ENCODE measurements around the gene TMEM219.
"Not testable (repeated sequence)": the region's sequence is repeated elsewhere in the genome, so short reads cannot be mapped to it uniquely, and the experiment has no call there.

The TMEM219 gene

DNA sequence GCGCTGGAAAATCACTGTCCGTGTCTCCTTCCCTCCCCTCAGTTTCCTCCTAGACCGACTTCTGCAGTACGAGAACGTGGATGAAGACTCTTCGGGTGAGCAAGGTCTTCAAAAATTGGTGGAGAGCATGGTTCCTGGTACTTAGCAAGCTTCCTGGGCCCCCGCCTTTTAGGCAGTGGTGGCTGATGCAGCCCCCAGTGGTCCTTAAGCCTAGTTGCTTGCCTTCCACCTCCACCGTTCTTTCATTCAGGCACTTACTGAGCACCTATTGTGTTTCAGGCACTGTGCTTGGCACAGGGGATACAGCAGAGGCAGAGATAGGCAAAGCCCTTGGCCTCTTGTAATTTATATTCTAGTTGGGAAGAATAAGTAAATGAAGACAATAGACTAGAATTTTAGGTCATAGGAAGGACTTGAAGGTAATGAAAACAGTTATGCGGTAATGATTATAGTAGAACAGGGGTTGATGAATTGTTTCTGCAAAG, 34.9 kb downstream of the TMEM219 start:
- DNase-seq, result no peak

DNA sequence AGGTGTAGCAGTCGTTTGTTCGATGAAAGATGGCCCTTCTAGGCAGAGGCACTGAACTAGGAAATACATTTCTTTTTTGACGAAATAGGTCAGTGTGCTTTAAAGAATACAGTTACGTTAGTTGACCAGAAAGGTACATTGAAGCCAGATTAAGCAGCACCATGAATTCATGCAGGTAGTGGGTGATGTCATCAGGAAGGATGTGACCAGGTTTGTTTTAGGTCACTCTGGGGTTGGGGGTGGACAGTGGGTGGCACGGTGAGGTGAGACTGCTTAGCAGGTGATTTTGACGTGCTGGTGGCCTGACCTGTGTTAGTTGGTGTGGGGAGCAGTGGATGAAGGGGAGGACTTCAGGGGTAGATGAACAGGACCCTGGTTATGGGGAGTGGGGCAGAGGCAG, 37.7 kb downstream of the TMEM219 start:
- no peak for DNase-seq

DNA sequence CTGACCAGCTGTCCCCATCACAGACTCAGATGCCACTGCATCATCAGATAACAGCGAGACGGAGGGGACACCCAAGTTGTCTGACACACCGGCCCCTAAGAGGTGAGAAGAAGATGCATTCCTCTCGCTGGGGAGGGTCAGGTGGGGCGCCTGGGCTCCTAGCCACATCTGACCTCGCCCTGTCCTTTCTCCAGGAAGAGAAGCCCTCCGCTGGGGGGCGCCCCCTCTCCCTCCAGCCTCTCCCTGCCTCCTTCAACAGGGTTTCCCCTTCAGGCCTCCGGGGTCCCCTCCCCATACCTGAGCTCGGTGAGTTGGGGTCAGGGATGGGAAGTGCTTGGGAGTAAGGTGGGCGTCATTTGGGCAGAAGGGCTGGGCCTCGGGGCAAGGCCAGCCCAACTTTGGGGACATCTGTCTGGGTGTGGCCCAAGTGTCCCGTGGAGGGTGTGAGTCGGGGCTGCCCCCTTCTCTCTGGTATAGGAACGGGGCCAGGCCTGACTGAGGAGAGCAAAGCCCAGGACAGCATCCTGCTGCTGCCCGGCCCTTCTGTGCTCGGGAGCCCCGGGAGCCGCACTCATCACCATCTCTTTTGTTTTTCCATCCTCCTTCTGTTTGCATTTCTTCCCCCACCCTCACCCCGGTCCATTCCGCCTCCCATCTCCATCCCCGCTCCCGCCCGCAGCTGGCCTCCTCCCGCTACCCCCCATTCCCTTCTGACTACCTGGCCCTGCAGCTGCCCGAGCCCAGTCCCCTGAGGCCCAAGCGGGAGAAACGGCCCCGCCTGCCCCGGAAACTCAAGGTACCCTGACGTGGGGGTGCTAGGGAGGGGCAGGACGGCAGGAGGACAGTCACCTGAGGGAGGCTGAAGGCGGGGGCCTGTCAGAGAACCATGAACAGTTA, 39.1 kb downstream of the TMEM219 start:
- no peak for DNase-seq

DNA sequence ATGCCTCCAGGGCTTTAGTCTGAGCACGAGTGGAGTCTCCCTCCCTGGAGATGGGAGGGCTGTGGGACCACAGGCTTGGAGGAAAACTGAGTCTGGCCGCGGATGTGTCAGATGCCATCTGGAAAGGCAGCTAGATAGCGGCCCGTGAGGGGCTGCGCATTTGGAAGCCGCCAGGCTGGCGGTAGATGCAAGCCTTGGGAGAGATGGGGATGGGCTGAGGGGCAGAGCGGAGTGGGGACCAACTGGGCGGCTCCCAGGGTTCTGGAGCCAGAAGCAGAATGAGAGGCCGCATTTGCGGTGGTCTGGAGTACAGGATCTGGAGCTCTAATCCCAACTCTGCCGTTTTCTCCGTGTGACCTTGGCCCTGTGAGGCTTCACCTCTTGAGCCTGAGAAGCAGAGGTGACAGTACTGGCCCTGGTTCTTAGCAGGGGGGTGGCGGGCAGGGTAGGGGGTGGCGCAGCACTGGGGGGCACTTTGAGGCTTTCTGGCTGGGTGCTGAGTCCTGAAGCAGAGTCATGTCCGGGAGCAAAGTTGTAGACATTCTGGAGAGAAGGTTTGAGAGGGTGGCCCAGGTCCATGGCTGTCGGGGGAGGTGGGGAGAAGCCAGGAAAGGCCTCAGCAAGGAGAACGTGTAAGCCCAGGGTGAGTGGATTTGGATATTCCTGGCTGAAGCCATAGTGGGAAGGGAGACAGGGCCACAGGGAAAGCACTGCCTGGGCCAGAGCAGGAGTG, 40.9 kb downstream of the TMEM219 start:
- no peak for DNase-seq

DNA sequence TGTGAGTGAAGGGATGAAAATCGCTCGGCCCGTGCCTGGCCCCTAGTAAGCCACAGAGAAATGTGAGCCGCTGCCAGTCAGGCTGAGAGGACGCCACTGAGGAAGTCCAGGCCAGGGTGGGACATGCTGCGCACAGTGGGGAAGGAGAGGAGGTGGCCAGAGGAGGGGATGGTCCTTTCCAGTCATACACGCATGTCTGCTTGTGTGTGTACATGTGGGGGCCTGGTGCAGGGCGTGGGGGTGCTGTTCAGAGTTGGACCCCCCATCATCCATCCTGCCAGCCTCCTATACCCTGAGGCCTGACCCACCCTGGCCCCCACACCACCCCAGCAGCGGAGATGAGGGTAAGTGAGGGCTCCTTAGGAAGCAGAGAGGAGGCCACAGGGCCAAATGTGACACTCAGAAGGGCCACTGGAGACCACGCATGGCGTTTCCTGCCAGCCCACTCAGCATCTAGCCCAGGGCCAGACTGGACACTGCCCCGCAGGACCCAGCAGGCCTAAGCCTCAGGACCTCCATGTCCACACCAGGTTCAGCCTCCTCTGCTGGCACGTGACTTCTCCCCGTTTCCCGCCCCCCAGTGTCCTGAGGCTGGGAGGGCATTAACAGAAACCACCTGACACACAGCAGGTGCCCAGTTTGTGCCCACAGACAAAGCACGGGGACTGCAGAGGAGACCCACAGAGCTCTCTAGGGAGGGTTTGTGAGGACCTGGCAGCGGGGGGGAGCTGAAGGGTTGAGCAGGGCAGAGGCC, 42.0 kb downstream of the TMEM219 start:
- no peak for DNase-seq

DNA sequence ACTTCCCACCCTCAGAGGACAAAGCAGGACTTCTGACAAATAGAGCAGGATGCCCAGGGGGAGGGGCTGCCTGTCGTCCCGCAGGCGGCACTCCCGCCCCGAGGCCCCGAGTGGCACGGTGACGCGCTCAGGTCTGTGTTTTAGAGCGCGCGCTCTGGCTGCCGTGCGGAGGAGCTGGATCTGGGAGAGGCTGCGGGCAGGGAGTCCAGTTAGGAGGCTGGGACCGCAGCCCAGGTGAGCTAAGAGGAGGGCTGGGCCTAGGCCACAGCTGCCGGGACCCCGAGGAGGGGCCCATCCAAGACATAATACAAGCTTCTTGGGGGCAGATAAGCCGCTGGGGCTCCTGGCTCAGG, 42.5 kb downstream of the TMEM219 start:
- DNase-seq, result no peak

DNA sequence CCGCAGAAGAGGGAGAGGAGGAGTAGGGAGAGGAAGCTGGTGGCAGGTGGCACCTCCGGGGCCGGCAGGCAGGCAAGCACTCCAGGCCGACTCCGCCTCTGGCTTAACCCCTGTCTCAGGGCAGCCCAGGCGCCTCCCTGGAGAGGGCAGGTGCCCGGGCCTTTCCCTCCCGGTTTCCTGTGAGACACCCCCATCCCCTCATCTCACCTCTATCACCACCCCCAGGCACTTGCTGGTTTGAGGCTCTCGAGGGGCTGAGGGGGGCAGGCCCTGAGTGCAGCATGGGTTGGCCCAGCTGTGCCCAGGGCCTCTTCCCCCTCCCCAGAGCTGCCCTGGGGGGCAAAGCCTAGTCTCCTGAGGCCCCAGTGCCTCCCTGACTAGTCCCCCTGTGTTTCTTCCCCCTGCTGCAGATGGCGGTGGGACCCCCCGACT, 42.9 kb downstream of the TMEM219 start:
- DNase-seq, result no peak

DNA sequence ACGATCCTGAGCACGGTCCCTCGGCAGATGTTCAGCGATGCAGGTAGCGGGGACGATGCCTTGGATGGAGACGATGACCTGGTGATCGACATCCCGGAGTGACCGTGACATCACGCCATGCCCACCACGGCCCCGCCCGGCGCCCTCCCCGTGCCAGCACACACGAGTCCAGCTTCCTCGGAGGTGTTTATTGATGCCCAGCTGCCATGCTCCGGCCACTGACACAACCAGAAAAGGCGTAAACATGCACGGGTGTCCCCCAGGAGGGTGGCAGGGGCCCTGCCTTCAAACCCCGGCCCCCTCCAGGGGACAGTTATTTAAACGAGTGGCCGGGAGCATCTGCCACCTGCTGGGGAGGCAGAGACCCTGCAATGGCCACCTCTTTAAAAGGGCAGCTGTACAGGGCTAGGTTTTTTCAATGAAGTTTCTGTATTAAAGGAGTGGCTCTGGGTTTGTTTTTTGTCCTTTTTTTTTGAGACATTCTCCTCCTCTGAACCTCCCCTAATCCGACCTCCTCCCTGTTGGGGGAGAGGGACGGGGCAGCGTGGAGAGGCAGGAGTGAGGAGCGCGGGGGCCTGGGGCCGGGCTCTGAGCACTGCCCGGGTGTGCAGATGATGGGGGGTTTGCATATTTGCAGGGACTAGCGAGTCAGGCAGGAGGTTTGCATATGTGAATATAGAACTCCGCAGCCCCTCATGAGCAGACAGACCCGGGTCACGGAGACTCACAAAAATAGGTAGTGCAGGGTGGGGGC, 43.6 kb downstream of the TMEM219 start:
- DNase-seq, result peak in 1 of 2 experiments; percentile 29

DNA sequence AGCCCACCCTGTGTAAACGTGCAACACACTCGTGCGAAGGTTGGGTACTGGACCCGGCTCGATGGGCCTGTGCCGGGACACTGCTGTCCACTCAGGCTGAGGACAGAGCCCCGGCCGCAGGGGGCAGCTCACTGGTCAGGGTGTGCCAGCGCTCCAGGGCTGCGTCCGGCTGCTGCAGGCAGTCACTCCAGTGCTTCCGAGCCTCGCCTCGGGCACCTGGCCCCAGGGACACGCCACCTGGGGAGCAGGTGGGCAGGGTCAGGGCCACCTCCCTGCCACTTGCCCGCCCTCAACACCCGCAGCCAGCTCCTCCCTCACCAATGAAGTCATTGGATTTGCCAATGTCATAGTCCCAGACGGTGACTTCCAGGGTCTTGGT, 44.2 kb downstream of the TMEM219 start:
- DNase-seq, result no peak

DNA sequence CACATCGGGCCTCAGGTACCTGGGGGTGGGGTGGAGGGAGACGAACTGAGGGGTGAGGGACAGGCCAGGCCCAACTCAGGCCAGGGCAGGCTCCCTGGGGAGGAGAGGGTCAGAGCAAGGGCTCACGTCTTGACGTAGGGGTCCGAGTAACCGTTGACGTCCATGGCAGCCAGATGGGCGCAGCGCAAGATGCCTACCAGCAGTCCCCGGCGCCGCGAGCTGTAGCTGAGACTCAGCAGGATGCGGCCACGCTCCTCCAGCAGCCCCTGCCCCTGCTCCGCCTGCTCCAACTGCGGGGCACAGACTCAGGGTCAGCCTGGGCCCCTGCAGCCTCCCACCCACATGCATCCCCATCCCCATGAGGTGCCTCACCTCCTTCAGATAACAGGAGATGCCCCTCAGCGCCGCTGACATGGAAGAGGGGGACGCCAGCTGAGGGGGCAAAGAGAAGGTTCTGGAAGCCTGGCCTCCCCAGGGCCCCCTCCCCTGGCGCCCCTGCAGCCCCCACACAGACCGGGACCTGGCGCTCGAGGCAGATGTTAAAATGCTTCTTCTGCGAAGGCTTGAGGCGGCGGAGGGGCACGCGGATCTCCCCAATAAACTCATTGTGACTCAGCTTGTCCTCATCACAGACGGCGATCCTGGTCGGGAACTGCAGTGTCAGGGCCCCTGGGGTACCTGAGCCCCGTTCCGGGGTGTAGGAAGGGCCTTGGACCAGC, 44.9 kb downstream of the TMEM219 start:
- DNase-seq, result no peak

DNA sequence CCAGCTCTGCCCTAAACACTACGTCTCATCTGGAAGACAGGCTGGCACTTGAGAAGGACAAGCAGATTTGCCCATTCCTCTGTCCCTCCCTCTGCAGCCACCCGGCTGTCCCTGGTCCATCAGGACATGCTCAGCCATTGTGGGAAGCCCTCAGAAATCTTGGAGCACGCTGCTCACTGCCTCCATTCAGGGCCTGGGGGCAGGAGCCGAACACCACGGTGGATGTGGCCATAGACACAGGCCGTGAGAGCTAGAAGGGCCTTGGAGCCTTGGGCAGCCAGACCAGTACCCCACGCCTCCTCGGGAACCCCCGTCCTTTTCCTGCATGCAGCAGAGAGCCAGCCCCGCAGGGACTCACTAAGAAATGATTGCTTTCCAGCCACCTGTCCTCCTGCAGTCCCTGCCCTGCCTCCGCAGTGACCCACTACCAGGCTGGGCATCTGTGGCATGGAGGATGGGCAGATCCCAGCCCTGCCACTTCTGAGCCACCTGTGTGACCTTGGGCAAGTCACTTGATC, 45.6 kb downstream of the TMEM219 start:
- no peak for DNase-seq

DNA sequence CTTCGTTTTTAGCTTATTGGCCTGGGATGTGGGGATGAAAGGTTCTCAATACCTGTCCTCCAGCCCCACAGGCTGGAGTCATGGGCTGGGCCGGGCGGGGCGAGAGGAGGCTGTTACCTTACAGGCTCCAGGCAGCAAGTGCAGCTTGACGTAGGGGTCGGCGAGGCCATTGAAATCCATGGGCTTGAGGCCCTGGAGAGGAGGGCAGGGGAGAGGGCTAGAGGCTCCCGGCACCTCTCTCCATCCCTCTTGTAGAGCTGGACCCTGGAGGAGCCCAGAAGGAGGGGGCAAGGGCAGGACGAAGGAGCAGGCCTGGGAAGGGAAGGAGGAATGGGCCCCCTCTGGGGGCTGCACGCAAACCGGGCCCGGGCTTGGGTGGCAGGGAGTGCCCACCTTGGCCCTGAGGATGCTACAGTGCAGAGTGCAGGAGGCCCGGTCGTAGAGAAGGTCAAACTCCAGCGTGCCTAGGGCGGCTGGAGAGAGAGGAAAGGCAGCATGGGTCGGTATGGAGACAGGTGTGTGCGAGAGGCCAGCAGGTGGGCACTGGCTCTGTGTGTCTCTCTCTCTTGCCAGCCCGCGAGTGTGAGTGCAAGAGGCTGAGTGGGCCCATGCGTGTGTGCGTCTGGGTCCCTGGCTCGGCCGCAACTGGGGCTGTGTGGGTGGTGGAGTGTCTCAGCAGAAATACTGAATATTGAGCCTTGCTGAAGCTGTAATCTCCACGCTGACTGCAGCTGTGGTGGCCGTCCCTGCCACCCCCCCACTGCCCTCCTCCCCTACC, 47.4 kb downstream of the TMEM219 start:
- DNase-seq, result no peak

DNA sequence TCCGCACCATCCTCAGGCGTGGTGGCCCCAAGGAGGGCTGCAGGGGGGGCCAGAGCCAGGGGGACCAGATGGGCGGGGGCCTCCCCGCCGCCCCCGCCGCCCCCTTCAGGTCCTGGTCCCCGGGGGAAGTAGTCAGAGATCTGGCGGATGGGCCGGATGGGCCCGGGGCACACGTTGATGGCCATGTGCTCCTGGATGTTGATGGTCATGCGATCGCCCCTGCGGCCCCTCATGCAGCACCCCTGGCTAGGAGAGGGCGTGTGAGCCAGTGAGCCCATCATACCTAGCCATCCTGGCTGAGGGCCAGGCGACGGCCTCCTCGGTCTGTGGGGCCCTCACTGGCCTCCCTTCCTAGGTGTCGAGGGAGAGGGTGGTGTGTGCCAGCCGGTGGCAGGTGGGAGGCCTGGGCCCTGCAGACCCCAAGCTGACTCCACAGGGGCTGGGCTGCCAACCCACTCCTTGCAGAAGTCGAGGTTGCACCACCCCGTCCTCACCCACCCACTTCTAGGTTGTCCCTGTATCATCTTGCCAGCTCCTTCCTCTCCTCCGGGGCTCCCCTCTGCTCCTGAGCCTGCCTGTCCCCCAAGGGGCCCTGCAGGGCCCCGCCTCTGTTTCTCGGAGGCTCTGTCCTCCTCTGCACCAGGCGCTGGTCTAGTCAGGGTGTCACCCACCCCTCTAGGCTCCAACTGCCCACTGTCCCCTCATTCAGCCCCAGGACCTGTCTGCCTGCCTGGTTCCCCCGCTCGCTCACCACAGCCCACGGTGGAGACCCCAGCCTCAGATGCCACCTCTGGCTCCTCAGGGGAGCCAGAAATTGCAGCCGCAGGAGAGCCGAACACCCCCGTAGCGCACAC, 48.3 kb downstream of the TMEM219 start:
- DNase-seq, result no peak

DNA sequence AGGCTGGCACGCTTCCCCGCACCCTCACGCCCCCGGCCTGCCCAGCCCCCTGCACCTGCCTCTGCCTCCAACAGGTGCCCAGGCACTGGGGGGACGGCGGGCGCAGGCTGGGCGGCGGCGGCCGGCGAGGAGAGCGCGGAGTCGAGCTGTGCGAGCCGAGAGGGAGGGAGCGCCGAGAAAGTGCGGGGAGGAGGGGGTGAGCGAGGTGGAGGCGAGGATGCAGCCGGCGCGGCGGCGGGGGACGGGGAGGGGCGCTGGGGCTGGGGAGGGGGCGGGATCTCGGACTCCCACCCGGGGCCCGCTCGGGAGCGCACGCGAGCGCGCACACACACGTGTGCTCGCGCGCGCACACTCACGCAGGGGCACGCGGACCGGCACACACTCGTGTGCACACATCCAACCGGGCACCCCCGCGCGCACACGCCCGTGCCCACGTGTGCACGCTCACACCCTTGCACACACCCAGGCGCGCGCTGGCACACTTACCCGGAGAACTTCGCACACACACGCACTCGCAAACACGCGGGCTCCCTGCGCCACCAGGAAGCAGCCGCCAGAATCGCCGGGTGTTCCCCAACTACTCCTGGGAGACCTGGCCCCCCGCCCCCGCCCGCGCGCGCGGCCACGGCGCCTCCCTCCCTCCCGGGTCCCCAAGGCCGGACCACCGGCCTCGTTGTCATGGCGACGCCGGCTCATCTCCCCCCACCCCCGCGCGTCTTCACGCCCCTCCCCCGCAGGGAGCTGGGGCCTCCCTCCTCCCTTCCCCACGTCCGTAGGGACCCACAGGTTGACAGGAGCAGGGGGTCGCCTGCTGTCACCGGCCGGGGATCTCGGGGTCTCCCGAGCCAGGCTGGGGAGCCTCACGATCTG, 49.2 kb downstream of the TMEM219 start, which contains the start of gene DOC2A:
Gene DOC2A, minus strand, starts transcription at position 184 of the 870 bp plus-strand sequence. CDS start 805 bp downstream, outside the sequence.
- peak; percentile 34 to 41 for DNase-seq

DNA sequence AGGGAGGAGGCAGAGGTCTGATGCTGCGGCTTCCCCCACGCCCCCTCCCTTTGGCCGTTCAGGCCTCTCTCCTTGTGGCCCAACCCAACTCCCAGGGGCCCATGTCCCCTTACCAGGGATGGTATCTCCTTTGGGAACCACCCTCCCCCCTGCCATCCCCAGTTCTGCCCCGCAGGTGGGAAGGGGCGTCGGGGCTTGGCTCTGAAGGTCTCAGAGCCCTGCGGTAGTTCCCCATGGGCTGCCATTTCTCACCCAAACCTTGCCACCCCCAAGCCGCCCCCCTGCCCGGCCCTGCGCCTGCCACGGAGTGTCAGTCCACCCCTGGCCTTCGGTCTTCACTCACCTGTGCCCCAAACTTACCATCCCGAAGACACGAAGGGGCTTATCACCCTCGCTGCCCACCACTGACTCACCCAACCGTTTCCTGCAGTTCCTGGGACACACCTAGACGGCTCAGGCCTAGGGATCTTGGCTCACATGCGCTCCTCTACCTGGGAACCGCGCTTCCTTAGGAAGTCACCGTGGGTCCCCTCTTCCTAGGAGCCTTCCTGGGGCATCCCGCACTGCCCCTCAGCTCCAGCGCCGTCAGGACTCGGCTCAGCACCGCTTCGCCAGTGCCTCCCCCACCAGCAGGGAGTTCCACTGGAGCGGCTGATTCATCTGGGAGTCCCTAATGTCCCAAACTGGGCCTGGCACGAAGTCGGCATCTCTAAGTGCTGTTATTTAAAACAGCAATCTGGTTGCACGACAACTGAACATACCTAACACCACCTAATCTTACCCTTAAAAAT, 50.0 kb downstream of the TMEM219 start:
- no peak for DNase-seq

DNA sequence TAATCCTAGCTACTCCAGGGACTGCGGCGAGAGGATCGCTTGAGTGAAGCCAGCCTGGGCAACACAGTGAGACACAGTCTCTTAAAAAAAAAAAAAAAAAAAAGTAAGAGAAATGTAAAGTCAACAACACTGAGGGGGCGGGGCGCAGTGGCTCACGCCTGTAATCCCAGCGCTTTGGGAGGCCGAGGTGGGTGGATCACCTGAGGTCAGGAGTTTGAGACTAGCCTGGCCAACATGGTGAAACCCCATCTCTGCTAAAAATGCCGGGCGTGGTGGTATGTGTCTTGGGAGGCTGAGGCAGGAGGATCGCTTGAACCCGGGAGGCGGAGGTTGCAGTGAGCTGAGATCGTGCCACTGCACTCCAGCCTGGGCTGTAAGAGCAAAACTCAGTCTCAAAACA, 50.7 kb downstream of the TMEM219 start:
- DNase-seq, result not testable (repeated sequence)

DNA sequence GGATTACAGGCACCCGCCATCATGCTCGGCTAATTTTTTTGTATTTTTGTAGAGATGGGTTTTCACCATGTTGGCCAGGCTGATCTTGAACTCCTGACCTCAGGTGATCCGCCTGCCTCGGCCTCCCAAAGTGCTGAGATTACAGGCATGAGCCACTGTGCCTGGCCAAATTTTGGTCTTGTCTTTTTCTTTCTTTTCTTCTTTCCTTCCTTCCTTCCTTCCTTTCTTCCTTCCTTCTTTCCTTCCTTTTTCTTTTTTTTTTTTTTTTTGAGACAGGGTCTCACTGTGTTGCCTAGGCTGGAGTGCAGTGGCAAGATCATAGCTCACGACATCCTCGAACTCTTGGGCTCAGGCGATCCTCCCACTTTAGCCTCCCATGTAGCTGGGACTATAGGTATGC, 53.6 kb downstream of the TMEM219 start:
- not testable (repeated sequence) for DNase-seq
